NCI-H2107 (cell line): ENCODE data around the gene LRRFIP2.
"Not testable (repeated sequence)": the region's sequence is repeated elsewhere in the genome, so short reads cannot be mapped to it uniquely, and the experiment has no call there.

ENCODE experiments used
- DNase-seq: peaks from one replicate; lab custom pipeline; 2025; lab: John Stamatoyannopoulos, UW

LRRFIP2 gene

DNA sequence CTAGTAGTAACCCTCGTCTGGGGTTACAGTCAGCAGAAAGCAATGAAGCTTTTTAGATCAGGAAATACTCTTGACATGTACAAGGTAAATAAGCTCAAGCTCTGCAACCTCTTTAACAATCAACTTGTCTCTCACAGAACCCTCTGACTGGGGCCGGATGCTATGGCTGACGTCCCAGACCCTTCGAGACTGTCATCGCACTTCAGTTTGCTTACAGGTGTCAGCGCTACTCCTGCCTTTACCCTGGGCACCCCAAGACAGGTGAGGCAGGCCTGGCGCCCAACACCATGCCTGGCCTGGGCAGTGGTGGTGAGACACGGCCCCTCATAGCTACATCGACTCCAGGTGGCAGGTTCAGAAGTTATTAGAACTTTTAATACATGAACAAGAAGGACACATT lies 30.6 kb downstream of the LRRFIP2 start:
- no peak for DNase-seq

DNA sequence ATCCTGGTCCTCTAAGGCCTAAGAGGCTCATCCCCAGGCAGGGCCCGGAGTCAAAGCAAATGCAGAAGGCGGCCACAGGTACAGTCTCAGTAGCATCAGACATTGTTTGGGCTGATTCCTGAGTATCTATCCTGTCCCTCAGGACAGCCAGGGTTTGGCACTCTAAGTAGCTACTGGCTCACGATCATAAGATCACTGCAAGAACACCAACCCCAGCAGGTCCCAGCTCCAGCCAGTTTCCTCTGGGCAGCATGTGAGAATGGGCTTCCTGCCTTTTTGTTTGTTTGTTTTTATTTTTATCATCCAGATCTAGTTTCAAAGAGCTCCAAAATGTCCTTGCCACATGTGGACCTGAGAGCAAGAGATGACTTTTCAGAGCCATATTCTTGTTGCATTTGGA lies 32.7 kb downstream of the LRRFIP2 start:
- DNase-seq, result no peak

DNA sequence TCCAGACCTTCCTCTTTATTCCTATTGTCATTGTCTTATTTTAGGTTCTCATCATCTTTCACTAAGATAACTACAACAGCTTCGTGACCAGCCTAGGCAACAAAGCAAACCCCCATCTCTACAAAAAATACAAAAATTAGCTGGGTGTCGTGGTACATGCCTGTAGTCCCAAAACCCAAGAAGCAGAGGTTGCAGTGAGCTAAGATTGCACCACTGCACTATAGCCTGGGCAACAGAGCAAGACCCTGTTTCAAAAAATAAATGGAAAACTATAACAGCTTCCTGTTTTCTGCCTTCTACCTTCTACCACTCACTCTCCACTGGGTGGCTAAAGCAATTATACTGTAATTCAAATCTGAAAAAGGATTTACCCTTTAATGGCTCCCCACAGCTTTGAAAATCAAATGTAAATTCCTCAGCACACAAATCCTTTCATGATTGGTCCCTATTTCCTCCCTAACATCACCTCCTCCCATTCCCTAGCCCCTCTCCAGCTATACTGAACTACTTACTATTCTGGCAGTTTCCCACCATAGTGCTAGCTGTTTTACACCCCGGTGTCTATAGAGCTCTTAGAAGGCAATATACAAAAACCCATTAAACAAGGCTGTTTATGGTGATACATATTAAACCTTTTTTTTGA lies 33.4 kb downstream of the LRRFIP2 start:
- DNase-seq, result no peak

DNA sequence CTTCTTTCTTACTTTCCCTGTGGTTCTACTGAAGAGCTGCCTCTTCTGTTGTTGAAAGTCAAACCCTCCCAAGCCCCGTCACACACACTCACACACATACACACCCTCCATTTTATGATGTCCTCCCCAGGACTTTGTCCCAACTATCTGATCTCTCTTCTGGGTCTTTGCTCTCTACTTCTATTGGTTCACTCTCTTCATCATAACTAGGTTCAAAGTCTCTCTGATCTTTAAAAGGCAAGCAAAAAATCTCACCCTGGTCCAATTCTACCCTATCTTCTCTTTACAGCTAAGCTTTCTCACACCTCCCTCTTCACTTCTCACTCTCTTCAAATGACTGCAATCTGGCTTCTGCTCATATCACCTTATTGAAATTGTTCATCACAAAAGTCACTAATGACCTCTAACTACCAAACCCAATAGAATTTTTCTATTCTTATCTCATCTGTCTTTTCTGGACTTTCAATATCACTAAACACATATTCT lies 34.8 kb downstream of the LRRFIP2 start:
- no peak for DNase-seq

DNA sequence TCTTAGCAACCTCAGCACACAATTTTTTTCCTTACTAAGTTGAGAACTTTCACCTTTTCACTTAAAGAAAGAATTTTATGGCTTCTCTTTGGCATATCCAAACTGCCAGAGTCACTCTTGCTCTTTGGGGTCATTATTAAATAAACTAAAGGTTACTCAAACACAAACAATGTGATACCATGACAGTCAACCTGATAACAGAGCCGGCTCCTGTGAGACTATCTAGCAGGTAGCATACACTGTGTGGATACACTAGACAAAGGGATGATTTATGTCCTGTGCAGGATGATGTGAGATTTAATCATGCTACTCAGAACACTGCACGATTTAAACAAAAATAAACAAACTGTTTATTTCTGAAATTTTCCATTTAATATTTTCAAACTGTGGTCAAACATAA lies 35.6 kb downstream of the LRRFIP2 start:
- no peak for DNase-seq

DNA sequence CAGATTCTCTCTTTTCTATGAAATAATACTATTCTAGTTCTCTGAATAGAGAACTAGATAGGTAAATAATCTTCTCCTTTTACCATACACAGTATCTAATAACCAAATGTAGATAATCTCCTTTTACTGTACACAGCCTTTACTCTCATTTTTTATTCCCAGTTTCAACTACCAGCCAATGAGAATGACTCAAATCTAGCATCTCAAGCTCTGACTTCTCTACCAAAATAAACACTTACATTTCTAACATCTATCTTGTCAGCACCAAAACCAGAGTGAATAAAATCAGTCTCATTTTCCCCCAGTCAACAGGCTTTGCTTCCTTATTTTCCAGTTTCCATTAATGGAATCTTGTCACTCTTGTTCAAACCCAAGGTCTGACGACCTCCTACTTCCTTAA lies 36.9 kb downstream of the LRRFIP2 start:
- DNase-seq, result no peak

DNA sequence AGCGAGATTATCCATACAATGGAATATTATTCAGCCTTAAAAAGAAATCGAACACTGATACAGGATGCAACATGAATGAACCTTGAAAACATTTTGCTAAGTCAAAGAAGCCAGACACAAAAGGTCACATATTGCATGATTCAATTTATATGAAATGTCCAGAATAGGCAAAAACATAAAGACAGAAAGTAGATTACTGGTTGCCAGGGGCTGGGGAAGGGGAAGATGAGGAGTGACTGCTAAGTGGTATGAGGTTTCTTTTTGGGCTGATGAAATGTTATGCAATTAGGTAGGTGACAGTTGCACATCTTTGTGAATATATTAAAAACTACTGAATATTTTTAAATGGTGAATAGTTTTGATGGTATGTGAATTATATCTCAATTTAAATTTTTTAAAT lies 38.3 kb downstream of the LRRFIP2 start:
- DNase-seq, result no peak

DNA sequence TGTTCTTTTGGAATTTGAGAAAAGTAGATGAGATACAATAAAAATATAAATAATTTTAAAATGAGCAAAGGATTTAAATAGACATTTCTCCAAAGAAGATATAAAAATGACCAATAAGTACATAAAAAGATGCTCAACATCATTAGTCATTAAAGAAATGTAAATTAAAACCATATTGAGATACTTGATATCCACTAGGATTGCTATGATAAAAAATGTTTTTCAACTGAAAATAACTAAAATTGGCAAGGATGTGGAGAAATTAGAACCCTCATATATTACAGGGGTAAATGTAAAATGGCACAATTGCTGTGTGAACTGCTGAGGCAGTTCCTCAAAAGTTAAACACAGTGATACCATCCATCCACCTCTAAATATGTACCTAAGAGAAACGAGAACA lies 38.8 kb downstream of the LRRFIP2 start:
- no peak for DNase-seq

DNA sequence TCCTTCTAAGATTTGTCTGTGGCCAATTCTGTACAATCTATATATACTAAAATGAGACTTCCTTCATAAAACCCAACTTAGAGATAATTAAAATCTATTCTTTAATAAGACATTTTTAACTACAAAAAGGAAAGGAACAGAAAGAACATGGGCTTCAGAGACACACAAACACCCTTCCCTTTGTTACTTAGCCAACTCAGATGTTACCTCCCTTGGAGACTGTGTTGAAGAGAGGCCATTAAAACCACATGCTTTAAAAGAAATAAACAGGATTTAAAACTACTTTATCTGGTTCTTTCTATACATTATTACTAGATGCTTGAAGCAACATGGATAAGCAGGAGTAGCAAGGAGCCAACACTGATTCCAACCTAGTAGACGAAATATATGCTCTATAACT lies 42.0 kb downstream of the LRRFIP2 start:
- no peak for DNase-seq

DNA sequence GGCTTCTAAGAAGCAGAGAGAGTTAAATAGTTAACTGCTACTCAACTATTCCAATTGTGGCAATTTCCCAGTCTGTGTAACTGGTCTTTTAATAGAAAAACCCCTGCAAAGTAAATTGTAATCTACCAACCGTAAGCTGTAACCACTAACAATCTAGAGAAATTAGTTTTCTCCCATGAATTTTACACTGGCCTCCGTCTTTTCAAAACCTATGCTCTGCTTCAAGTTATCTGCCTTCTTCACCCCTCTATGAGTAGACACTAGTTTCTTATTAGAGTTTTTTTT lies 42.6 kb downstream of the LRRFIP2 start:
- no peak for DNase-seq

DNA sequence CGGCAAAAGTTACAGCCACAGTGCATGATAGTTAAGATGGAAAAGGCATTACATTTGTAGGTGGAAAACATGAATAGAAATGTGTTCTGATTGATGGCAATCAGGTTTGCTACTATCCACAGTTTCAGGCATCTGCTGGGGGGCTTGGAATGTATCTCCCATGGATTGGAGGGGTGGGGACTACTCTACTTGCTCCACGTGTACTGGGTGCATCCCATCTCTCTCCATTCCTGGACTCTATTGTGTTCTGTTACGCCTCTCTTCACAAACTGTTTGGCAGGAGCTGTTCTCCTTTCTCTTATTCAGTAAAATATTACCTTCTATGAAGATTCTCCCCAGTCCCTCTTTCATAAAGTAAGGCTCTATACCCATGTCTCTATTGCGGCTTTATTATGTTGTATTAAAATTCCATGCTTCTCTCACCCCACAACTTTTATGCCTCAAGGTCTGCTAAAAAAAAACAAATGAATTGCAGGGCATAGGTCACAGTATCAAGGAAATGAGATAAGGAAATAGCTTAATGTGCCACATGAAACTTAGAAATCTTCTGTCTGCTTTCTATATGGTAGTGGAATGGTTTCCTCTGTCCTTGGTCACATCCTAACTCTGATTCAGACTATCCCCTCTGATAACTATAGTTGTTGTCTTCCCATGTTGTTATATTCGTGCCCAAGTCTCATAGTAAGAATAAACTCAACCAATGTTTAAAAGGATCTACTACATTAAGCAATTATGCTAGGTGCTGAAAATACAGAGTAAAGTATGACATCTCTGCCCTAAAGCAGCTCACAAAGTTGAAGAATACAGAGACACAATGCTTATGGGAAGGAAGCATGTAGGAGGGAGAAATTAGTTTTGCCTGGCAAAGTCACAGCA lies 43.2 kb downstream of the LRRFIP2 start:
- no peak for DNase-seq

DNA sequence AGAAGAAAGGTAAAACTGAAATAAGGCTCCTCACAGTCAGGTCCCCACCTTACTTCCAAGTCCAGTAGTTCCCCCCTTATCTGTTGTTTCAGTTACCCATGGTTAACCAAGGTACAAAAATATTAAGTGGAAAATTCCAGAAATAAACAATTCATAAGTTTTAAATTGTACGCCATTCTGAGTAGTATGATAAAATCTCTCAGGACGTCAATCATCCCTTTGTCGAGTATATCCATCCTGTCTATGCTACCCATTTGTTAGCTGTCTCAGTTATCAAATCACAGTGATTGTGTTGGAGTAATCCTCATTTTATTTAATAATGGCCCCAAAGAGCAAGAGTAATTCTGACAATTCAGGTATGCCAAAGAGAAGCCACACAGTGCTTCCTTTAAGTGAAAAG lies 43.9 kb downstream of the LRRFIP2 start:
- DNase-seq, result no peak

DNA sequence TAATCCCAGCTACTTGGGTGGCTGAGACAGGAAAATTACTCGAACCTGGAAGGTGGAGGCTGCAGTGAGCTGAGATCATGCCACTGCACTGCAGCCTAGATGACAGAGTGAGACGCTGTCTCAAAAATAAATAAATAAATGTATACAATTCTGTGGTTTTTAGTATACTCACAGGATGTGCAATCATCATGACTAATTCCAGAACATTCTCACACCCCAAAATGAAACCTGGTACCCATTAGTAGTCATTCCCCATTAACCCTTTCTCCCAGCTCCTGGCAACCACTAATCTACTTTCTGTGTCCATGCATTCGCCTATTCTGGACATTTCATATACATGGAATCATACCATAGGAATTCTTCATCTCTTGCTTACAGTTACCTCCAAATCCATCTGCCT lies 44.5 kb downstream of the LRRFIP2 start:
- no peak for DNase-seq

DNA sequence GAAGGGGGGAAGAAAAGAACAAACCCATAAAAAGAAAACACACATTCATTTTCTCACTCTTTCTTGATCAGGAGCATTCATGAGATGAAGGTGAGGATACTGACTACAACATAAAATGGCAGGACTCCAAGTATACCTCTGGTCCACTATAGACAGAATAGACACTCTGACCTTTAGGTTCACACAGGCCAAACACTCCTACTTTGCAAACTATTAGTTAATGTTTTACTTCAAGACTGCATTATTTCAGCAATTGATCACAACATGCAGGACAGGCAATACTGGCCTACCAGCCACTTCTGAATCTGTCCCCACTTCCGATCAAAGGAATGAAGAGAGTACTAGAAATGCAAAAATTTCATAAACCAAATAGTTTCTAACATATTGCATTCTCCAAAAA lies 47.0 kb downstream of the LRRFIP2 start:
- no peak for DNase-seq

DNA sequence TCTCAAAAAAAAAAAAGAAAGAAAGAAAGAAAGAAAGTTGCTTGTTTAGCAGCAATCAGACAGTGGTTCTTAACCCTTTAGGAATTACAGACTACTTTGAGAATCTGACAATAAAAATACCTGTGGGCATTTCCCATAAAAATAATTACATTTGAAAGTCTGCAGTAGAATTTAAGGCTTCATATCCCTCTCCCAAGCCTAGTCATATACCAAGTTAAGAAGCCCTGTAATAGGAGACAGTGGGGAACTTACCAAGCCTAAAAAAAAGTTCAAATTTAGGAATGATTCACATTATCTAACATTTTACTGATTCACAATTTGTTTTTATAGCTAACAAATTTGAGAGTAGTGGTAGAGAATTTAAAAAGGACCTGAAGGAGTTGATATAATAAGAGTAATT lies 47.5 kb downstream of the LRRFIP2 start:
- DNase-seq, result no peak

DNA sequence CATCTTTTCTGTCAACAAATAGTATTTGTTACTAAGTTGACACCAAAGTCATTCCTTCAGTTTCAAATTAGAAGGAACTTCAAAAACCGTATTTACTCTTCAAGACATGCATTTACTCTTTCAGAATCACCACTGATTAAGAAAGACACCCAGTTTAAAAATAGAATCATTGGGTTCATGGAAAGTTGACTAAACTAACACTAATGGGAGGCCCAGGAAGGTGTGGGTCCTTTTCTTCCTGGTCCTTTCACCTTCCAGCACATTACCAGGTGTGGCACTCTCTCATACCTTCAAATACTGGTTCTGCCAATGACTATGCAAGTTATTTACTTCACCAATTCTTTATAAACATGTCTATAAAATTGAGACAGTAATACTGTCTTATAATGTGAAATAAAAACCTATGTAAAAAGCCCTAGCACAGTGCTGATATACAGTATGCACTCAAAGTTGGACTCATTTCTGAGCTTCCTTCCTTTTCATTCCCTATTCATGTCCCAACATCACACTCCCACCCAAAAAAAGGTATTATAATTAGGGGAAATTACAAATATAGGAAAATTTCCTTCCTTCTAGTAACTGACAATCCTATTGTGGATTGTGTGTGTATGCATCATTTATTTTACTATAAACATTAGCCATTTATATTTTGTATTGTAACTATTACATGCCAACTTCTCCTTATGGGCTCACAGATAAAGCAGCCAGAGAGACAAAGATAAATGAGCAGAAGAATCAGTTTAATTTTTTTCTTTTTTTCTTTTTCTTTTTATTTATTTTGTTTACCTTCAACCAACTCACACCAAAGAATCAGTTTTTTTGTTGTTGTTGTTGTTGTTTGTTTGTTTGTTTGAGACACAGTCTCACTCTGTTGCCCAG lies 48.9 kb downstream of the LRRFIP2 start:
- no peak for DNase-seq

DNA sequence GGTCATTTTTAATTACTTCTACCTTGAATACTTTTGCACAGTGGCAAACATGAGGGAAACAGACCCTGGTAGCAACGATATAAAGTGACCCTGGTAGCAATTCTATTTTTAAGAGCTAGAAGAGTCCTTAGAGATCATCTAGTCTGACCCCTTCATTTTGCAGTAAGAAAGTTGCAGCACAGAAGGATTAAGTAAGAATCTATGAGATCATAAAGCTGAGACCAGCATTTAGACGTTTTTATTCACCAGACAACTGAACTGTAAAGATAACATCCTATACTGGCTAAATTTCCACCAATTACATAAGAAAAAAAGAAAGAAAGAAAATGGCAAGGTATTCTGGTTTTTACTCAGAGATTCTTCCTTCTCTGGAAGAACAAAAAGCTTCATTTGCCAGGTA lies 49.9 kb downstream of the LRRFIP2 start:
- no peak for DNase-seq

DNA sequence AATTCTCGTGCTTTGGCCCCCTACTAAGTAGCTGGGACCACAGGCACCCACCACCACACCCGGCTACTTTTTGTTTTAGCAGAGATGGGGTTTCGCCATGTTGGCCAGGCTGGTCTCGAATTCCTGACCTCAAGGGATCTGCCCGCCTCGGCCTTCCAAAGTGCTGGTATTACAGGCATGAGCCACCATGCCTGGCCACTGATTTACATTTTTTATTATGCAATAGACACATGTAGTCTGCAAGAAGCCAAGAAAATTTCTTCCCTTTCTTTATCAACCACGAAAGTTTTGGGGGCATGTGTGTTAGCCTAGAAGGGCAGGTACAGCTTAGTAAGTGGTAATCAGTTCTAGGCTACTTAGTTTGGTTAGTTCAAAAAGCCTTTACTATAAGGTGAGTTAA lies 51.1 kb downstream of the LRRFIP2 start:
- no peak for DNase-seq

DNA sequence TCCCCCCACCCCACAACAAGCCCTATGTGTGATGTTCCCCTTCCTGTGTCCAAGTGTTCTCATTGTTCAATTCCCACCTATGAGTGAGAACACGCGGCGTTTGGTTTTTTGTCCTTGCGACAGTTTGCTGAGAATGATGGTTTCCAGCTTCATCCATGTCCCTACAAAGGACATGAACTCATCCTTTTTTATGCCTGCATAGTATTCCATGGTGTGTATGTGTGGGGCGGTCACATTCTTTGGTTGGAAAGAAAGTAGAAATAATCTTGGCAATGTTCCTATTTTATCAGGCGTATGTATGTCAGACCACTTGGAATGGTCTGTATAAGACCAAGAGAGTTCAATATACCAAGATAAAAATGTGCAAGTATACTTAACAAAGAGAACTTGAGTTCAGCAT lies 52.3 kb downstream of the LRRFIP2 start:
- DNase-seq, result not testable (repeated sequence)

DNA sequence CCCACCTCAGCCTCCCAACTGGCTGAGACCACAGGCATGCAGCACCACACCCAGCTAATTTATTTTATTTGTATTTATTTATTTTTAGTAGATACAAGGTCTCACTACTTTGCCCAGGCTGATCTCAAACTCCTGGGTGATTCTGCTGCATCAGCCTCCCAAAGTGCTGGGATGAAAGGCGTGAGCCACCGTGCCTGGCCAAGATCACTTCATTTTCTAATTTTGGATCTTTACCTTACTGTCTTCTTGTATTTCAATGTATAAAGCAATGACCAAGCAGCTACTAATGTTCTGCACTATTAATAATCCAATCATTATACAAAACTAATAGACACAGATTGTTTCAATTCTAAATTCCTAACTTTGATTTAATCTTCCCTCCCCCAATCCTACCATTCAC lies 56.2 kb downstream of the LRRFIP2 start:
- no peak for DNase-seq

DNA sequence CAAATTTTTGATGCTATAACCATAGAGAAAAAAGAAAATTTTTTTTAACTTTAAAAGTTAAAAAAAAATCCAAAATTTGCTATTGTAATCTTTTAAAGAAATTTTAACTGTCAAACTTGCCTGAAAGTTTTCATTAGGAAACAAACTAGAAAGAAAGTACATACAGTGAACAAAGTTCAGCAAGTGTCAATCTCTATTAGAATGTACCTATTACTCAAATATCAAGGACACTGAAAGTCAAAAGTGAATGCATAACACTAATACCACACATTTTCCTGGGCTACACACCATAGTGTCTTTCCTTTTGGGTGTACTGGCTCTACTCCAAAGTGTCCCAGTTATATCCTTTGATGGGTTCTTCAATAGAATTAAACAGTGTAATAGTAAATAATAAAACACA lies 56.8 kb downstream of the LRRFIP2 start:
- no peak for DNase-seq

DNA sequence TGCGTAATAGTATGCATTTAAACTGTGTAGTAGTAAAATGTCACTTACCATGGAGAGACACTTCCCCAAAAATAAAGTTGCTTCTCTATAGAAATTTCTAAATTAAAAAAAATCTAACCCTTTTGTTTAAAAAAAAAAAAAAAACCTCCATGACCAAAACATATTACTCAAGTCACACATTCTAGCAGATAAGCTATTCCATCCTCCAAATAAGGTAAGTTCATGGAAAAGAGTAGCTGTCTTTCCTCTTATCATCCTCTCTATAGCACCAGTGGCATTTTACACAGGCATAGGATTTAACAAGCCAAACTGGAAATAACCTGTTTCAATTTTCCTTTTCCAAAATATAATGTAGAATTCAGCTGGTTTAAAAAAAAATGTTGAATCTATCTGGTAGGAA lies 57.4 kb downstream of the LRRFIP2 start:
- no peak for DNase-seq

DNA sequence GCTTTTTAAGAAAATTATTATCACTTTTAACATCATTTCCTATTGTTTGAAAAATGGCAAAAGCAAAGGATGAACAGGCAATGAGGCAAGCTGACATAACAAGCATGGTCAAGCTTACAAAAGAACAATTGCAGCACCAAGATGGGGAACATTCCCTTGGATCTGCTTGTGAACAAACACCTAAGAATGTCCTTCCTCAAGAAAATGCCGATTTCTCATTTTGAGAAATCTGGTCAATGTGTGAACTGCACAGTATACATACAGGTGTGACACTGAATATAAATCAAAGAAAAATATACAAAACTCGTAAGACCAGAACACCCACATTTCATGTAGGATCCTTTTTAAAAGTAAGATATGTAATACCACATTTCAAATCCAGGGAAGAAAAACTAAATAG lies 58.9 kb downstream of the LRRFIP2 start:
- no peak for DNase-seq
